ENCODE data around the gene RAN.
"Not testable (repeated sequence)": the region's sequence is repeated elsewhere in the genome, so short reads cannot be mapped to it uniquely, and the experiment has no call there.

RAN gene

GRCh38 chr12:130878193-130879185 is 6.6 kb downstream of the RAN start:
- DNase-seq (ENCODE audit: low spot score) = no peak

- DNase-seq (ENCODE audit: low spot score) = no peak
Observed at GRCh38 chr12:130879212-130879686, 7.4 kb downstream of the RAN start.

- no peak for DNase-seq (ENCODE audit: low spot score)
Observed at GRCh38 chr12:130879781-130880389, 8.0 kb downstream of the RAN start.

- no peak for DNase-seq (ENCODE audit: low spot score)
Observed at GRCh38 chr12:130880411-130880885, 8.6 kb downstream of the RAN start.

GRCh38 chr12:130881046-130881445 is 9.2 kb downstream of the RAN start:
- no peak for DNase-seq (ENCODE audit: low spot score)

GRCh38 chr12:130881548-130881947 is 9.7 kb downstream of the RAN start:
- DNase-seq (ENCODE audit: low spot score) = no peak

GRCh38 chr12:130887190-130887589 is 15.3 kb downstream of the RAN start:
- DNase-seq (ENCODE audit: low spot score) = not testable (repeated sequence)

- no peak for DNase-seq (ENCODE audit: low spot score)
Observed at GRCh38 chr12:130904064-130904463, 32.2 kb downstream of the RAN start.

- DNase-seq (ENCODE audit: low spot score) = not testable (repeated sequence)
Observed at GRCh38 chr12:130904936-130905455, 33.1 kb downstream of the RAN start.

GRCh38 chr12:130909111-130909510 is 37.2 kb downstream of the RAN start:
- no peak for DNase-seq (ENCODE audit: low spot score)

GRCh38 chr12:130911193-130911592 is 39.3 kb downstream of the RAN start:
- DNase-seq (ENCODE audit: low spot score) = no peak

- no peak for DNase-seq (ENCODE audit: low spot score)
Observed at GRCh38 chr12:130911933-130912332, 40.1 kb downstream of the RAN start.

- no peak for DNase-seq (ENCODE audit: low spot score)
Observed at GRCh38 chr12:130916241-130916911, 44.5 kb downstream of the RAN start.

GRCh38 chr12:130917607-130918006 is 45.7 kb downstream of the RAN start:
- no peak for DNase-seq (ENCODE audit: low spot score)

- DNase-seq (ENCODE audit: low spot score) = no peak
Observed at GRCh38 chr12:130919086-130919485, 47.2 kb downstream of the RAN start.

GRCh38 chr12:130920119-130920703 is 48.3 kb downstream of the RAN start:
- DNase-seq (ENCODE audit: low spot score) = no peak

GRCh38 chr12:130920723-130921381 is 49.0 kb downstream of the RAN start:
- DNase-seq (ENCODE audit: low spot score) = no peak

- no peak for DNase-seq (ENCODE audit: low spot score)
Observed at GRCh38 chr12:130922511-130922953, 50.7 kb downstream of the RAN start.

- DNase-seq (ENCODE audit: low spot score) = no peak
Observed at GRCh38 chr12:130924966-130925665, 53.2 kb downstream of the RAN start.

GRCh38 chr12:130925666-130926015 is 53.8 kb downstream of the RAN start:
- DNase-seq (ENCODE audit: low spot score) = no peak

Data from RKO (cell line).